ENCODE measurements around the gene MTFR1L.

- TF ChIP-seq CTCF (IDR thresholded peaks at IDR 0.05) (no peak), POLR2A (IDR thresholded peaks at IDR 0.05) (no peak)
Measured at GRCh38 chr1:25799352-25799934, 20.3 kb upstream of the MTFR1L start.
